Fibroblast of mammary gland (primary cell): Measurements from ENCODE around the gene NDUFS3.
A peak's percentile ranks its signal among the peaks of the same experiment; 100 is the strongest.
"Not testable (repeated sequence)": the region's sequence is repeated elsewhere in the genome, so short reads cannot be mapped to it uniquely, and the experiment has no call there.

ENCODE experiments used
- DNase-seq: peaks from one replicate; pipeline ENCODE4 v3.0.0-alpha.2; 2010; ENCODE audit warnings: low read depth
- H3K4me3 ChIP-seq: 2 replicates; pipeline ENCODE4 v1.5.1; 2011; ENCODE audit warnings: low read depth, mild to moderate bottlenecking, low read length, moderate library complexity; ENCODE audit not compliant: control insufficient read depth
- CTCF ChIP-seq: conservative IDR thresholded peaks from 2 replicates; pipeline ENCODE4 v1.5.1; 2011; ENCODE audit warnings: low read depth, low read length, inconsistent platforms; ENCODE audit not compliant: control insufficient read depth, insufficient read depth

The NDUFS3 gene

GRCh38 chr11:47550288-47551047 lies 28.4 kb upstream of the NDUFS3 start:
- peak; percentile 27 for DNase-seq
- no peak overlapping the region for H3K4me3 ChIP-seq
- TF ChIP-seq CTCF: no peak

GRCh38 chr11:47551086-47551485 lies 27.8 kb upstream of the NDUFS3 start:
- peak; percentile 58 for DNase-seq
- peak; percentile 51 for TF ChIP-seq CTCF
- H3K4me3 ChIP-seq: no peak overlapping the region

- no peak for TF ChIP-seq CTCF
- peak; percentile 47 for DNase-seq
Measured at GRCh38 chr11:47552056-47552565, 26.8 kb upstream of the NDUFS3 start.

GRCh38 chr11:47552566-47553405 lies 26.1 kb upstream of the NDUFS3 start, which contains the start of gene CELF1:
CELF1 (minus strand) TSS chr11:47553132; CDS start chr11:47499523, 53,609 bp downstream.
- TF ChIP-seq CTCF: peak; percentile 45
- peak within 1 kb of the TSS; percentile 96 for H3K4me3 ChIP-seq
- DNase-seq: peak; percentile 76

More at GRCh38 chr11:47552056-47552565, 26.8 kb upstream of the NDUFS3 start:
- H3K4me3 ChIP-seq: peak overlapping the region; percentile 96

GRCh38 chr11:47553406-47553743 lies 25.5 kb upstream of the NDUFS3 start:
- DNase-seq: peak; percentile 45
- no peak for TF ChIP-seq CTCF
- peak overlapping the region; percentile 59 for H3K4me3 ChIP-seq

GRCh38 chr11:47557004-47557403 lies 21.9 kb upstream of the NDUFS3 start:
- not testable (repeated sequence) for DNase-seq, H3K4me3 ChIP-seq

GRCh38 chr11:47558695-47559094 lies 20.2 kb upstream of the NDUFS3 start:
- no peak for TF ChIP-seq CTCF
- DNase-seq: no peak
- no peak overlapping the region for H3K4me3 ChIP-seq
